ENCODE measurements around the gene DUSP1.

The DUSP1 gene

GRCh38 chr5:172739375-172739774 is 31.6 kb downstream of the DUSP1 start:
- Histone ChIP-seq H2AFZ (ENCODE audit: low read depth, low read length, severe bottlenecking) (no peak overlapping the region), H3K36me3 (ENCODE audit: low read length) (no peaks in the 10 kb centered on the region), H3K4me2 (ENCODE audit: low read depth, low read length, poor library complexity, severe bottlenecking) (no peak overlapping the region), H3K9ac (ENCODE audit: low read length) (no peak overlapping the region), H3K9me2 (replicated peaks; ENCODE audit: insufficient read depth, low read length) (no peaks in the 10 kb centered on the region), H3K4me3 (ENCODE audit: insufficient read depth, low read length, poor library complexity, severe bottlenecking) (no peak overlapping the region), H3K79me2 (ENCODE audit: insufficient read depth, low read length) (no peaks in the 10 kb centered on the region), H4K20me1 (ENCODE audit: low read depth, low read length) (no peaks in the 10 kb centered on the region), H3K27me3 (ENCODE audit: low read length) (no peaks in the 10 kb centered on the region), H3K9me3 (ENCODE audit: insufficient read depth, low read length) (no peaks in the 10 kb centered on the region), H3K27ac (ENCODE audit: low read depth, low read length) (no peak overlapping the region), H3F3A (ENCODE audit: insufficient read depth) (no peaks in the 10 kb centered on the region)
- TF ChIP-seq CTCF (IDR thresholded peaks at IDR 0.05; ENCODE audit: insufficient read depth, low read length, poor library complexity, severe bottlenecking) (no peak), EZH2phosphoT487 (conservative IDR thresholded peaks at IDR 0.05; ENCODE audit: low read length) (no peak)

GRCh38 chr5:172736508-172737135 is 34.4 kb downstream of the DUSP1 start:
- no peaks in the 10 kb centered on the region for H3K27me3 ChIP-seq (ENCODE audit: low read length)
- H3K79me2 ChIP-seq (ENCODE audit: insufficient read depth, low read length) = no peaks in the 10 kb centered on the region
- H3K4me2 ChIP-seq (ENCODE audit: low read depth, low read length, poor library complexity, severe bottlenecking) = no peak overlapping the region
- no peaks in the 10 kb centered on the region for H3F3A ChIP-seq (ENCODE audit: insufficient read depth)
- no peak overlapping the region for H3K9ac ChIP-seq (ENCODE audit: low read length)
- no peaks in the 10 kb centered on the region for H3K9me2 ChIP-seq (replicated peaks; ENCODE audit: insufficient read depth, low read length)
- TF ChIP-seq EZH2phosphoT487 (conservative IDR thresholded peaks at IDR 0.05; ENCODE audit: low read length) (no peak), CTCF (IDR thresholded peaks at IDR 0.05; ENCODE audit: insufficient read depth, low read length, poor library complexity, severe bottlenecking) (no peak)
- H3K9me3 ChIP-seq (ENCODE audit: insufficient read depth, low read length) = no peaks in the 10 kb centered on the region
- H2AFZ ChIP-seq (ENCODE audit: low read depth, low read length, severe bottlenecking) = no peak overlapping the region
- H3K4me3 ChIP-seq (ENCODE audit: insufficient read depth, low read length, poor library complexity, severe bottlenecking) = no peak overlapping the region
- no peaks in the 10 kb centered on the region for H4K20me1 ChIP-seq (ENCODE audit: low read depth, low read length)
- no peaks in the 10 kb centered on the region for H3K36me3 ChIP-seq (ENCODE audit: low read length)
- H3K27ac ChIP-seq (ENCODE audit: low read depth, low read length) = no peak overlapping the region

- Histone ChIP-seq H3K9me2 (replicated peaks; ENCODE audit: insufficient read depth, low read length) (no peaks in the 10 kb centered on the region), H3K9ac (ENCODE audit: low read length) (no peak overlapping the region), H3K79me2 (ENCODE audit: insufficient read depth, low read length) (no peaks in the 10 kb centered on the region), H3F3A (ENCODE audit: insufficient read depth) (no peaks in the 10 kb centered on the region), H3K27me3 (ENCODE audit: low read length) (no peaks in the 10 kb centered on the region), H4K20me1 (ENCODE audit: low read depth, low read length) (no peaks in the 10 kb centered on the region), H3K9me3 (ENCODE audit: insufficient read depth, low read length) (no peaks in the 10 kb centered on the region), H3K4me3 (ENCODE audit: insufficient read depth, low read length, poor library complexity, severe bottlenecking) (no peak overlapping the region), H3K36me3 (ENCODE audit: low read length) (no peaks in the 10 kb centered on the region), H3K4me2 (ENCODE audit: low read depth, low read length, poor library complexity, severe bottlenecking) (no peak overlapping the region), H3K27ac (ENCODE audit: low read depth, low read length) (no peak overlapping the region), H2AFZ (ENCODE audit: low read depth, low read length, severe bottlenecking) (no peak overlapping the region)
- TF ChIP-seq EZH2phosphoT487 (conservative IDR thresholded peaks at IDR 0.05; ENCODE audit: low read length) (no peak), CTCF (IDR thresholded peaks at IDR 0.05; ENCODE audit: insufficient read depth, low read length, poor library complexity, severe bottlenecking) (no peak)
Measured at GRCh38 chr5:172735141-172735831, 35.7 kb downstream of the DUSP1 start.

Data from SU-DHL-6 (cell line).